HepG2 (cell line): ENCODE data around the gene AADAT.

Experiments
- KLF13 ChIP-seq: sonication (generic); formaldehyde crosslinking; IDR thresholded peaks from 2 replicates; pipeline ENCODE4 v1.4.0; 2020; ENCODE audit warnings: mild to moderate bottlenecking, missing genetic modification reagents
- POLR2A ChIP-seq, 2 experiments: IDR thresholded peaks; 2 replicates each; pipeline ENCODE4 v1.6.1; 2011; ENCODE audit warnings: low read depth in 2 of 2, low read length in 2 of 2, mild to moderate bottlenecking in 1 of 2, moderate library complexity in 1 of 2; ENCODE audit not compliant: insufficient read depth in 1 of 2
- SMAD3 ChIP-seq: sonication (generic); formaldehyde crosslinking; IDR thresholded peaks from 2 replicates; pipeline ENCODE4 v1.4.0; 2020; ENCODE audit warnings: missing genetic modification reagents
- SP1 ChIP-seq, 2 experiments: fragments of 450-650 bp in 1 of 2; sonication (generic) in 1 of 2; formaldehyde crosslinking in 1 of 2; IDR thresholded peaks; 2 replicates each; pipeline versions ENCODE4 v1.4.0 to v1.6.1; 2016 to 2020; ENCODE audit warnings: missing genetic modification reagents in 1 of 2
- ZNF24 ChIP-seq: fragments of 450-650 bp; IDR thresholded peaks from 2 replicates; pipeline ENCODE4 v1.6.1; 2017; ENCODE audit warnings: antibody characterized with exemption, mild to moderate bottlenecking
- TF ChIP-seq, protein P1 (sequence below): sonication (generic); formaldehyde crosslinking; conservative IDR thresholded peaks from 2 replicates; pipeline ENCODE4 v1.4.0; 2020; ENCODE audit warnings: missing genetic modification reagents
- TF ChIP-seq, protein P2 (sequence below), 2 experiments: sonication (generic) in 1 of 2; formaldehyde crosslinking in 1 of 2; IDR thresholded peaks; 2 replicates each; pipeline versions ENCODE4 v1.5.1 to v1.6.1; 2011 to 2020; ENCODE audit warnings: borderline replicate concordance in 1 of 2, low read depth in 1 of 2, low read length in 1 of 2, mild to moderate bottlenecking in 1 of 2, missing genetic modification reagents in 1 of 2, moderate library complexity in 1 of 2

DNA sequence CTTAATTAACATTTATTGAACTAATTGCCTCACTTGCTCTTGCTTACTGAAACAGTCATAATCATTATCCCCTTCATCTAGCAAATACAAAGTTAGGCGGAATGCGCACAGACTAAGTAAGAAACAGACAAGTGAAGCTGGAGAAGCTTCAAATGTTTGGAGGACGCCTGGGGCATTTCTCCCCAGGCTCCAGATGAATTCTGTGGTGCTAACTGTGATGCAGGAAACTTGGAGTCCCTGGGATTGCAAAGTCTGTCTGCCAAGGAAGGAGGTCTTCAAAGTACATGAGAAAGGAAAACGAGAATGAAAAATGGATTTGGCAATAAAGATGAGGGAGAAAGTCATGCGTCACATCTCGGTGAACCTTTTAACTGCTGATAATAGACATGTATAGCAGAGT lies 40.0 kb downstream of the AADAT start:
- TF ChIP-seq SMAD3 (CRISPR knock-in tag) = no peak
- no peak for TF ChIP-seq SP1 (IDR thresholded peaks at IDR 0.05)
- TF ChIP-seq SP1 (CRISPR knock-in tag; IDR thresholded peaks at IDR 0.05) = no peak
- TF ChIP-seq KLF13 (CRISPR knock-in tag) = no peak
- no peak for TF ChIP-seq ZNF24
- TF ChIP-seq, protein P1, sequence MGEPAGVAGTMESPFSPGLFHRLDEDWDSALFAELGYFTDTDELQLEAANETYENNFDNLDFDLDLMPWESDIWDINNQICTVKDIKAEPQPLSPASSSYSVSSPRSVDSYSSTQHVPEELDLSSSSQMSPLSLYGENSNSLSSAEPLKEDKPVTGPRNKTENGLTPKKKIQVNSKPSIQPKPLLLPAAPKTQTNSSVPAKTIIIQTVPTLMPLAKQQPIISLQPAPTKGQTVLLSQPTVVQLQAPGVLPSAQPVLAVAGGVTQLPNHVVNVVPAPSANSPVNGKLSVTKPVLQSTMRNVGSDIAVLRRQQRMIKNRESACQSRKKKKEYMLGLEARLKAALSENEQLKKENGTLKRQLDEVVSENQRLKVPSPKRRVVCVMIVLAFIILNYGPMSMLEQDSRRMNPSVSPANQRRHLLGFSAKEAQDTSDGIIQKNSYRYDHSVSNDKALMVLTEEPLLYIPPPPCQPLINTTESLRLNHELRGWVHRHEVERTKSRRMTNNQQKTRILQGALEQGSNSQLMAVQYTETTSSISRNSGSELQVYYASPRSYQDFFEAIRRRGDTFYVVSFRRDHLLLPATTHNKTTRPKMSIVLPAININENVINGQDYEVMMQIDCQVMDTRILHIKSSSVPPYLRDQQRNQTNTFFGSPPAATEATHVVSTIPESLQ (CRISPR knock-in tag) = no peak
- no peak for TF ChIP-seq POLR2A (IDR thresholded peaks at IDR 0.05; ENCODE audit: insufficient read depth in 1 of 2, low read depth in 2 of 2, low read length in 2 of 2)
- TF ChIP-seq, protein P2, sequence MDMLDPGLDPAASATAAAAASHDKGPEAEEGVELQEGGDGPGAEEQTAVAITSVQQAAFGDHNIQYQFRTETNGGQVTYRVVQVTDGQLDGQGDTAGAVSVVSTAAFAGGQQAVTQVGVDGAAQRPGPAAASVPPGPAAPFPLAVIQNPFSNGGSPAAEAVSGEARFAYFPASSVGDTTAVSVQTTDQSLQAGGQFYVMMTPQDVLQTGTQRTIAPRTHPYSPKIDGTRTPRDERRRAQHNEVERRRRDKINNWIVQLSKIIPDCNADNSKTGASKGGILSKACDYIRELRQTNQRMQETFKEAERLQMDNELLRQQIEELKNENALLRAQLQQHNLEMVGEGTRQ (IDR thresholded peaks at IDR 0.05; ENCODE audit: low read depth, low read length) = no peak
- TF ChIP-seq, protein P2 (CRISPR knock-in tag; IDR thresholded peaks at IDR 0.05; ENCODE audit: borderline replicate concordance) = no peak
